IMR-90 (cell line): ENCODE measurements around the gene SIGLEC14. TPM values are rescaled to one million over a fixed set of nuclear protein-coding genes. Genes with fewer than 3 reads are reported as not detected.

ENCODE experiments used
- ATAC-seq: fragments of 200-7000 bp; cut with Tn5 transposase; 2 replicates; pipeline ENCODE4 v1.9.1; 2020; ENCODE audit warnings: low read depth, mild to moderate bottlenecking, moderate library complexity
- BruUV-seq: library from RNA; stranded (reverse); fragments of 400-500 nt; replicated peaks from 2 replicates; lab custom pipeline; 2021; lab: Mats Ljungman, UMichigan
- CTCF ChIA-PET: fragments of 300-600 bp; formaldehyde crosslinking; extraction: SDS; loops from one replicate; lab custom pipeline; 2021; ENCODE audit warnings: antibody characterized with exemption; lab: Yijun Ruan, JAX
- POLR2A ChIA-PET: fragments of 300-600 bp; sonication (Branson Sonifier 250); formaldehyde crosslinking; loops from one replicate; lab custom pipeline; 2022; ENCODE audit warnings: antibody characterized with exemption; ENCODE audit not compliant: unreplicated experiment; lab: Charles Lee
- DNase-seq: peaks from one replicate; pipeline ENCODE4 v3.0.0; 2013
- H2AFZ ChIP-seq: replicated peaks from 2 replicates; pipeline ENCODE3; 2013; ENCODE audit warnings: low read length, mild to moderate bottlenecking; ENCODE audit not compliant: poor library complexity
- H2AK5ac ChIP-seq: 2 replicates; pipeline ENCODE4 v1.6.1; 2013; ENCODE audit warnings: low read depth, low read length, inconsistent platforms
- H2AK9ac ChIP-seq: replicated peaks from 2 replicates; pipeline ENCODE3; 2013; ENCODE audit warnings: mild to moderate bottlenecking, low read depth, low read length, moderate library complexity; ENCODE audit not compliant: poor library complexity
- H2BK120ac ChIP-seq: 2 replicates; pipeline ENCODE4 v1.6.1; 2013; ENCODE audit warnings: low read depth, low read length, inconsistent platforms
- H2BK15ac ChIP-seq: 3 replicates; pipeline ENCODE4 v1.6.1; 2013; ENCODE audit warnings: low read depth, low read length, inconsistent platforms
- H2BK20ac ChIP-seq: 2 replicates; pipeline ENCODE4 v1.6.1; 2013; ENCODE audit warnings: low read depth, mild to moderate bottlenecking, inconsistent platforms, low read length, moderate library complexity
- H2BK5ac ChIP-seq: 2 replicates; pipeline ENCODE4 v1.6.1; 2013; ENCODE audit warnings: mild to moderate bottlenecking, low read depth, low read length, inconsistent platforms; ENCODE audit not compliant: poor library complexity, severe bottlenecking
- H3K14ac ChIP-seq: replicated peaks from 2 replicates; pipeline ENCODE4 v1.6.1; 2013; ENCODE audit warnings: low read depth, low read length, inconsistent platforms
- H3K18ac ChIP-seq: 2 replicates; pipeline ENCODE4 v1.6.1; 2013; ENCODE audit warnings: low read depth, low read length, control low read depth
- H3K23ac ChIP-seq: 2 replicates; pipeline ENCODE4 v1.6.1; 2013; ENCODE audit warnings: low read depth, low read length, inconsistent platforms
- H3K27ac ChIP-seq: 2 replicates; pipeline ENCODE4 v1.5.1; 2013; ENCODE audit warnings: mild to moderate bottlenecking, control low read depth, low read length; ENCODE audit not compliant: insufficient read depth
- H3K27me3 ChIP-seq: 2 replicates; pipeline ENCODE4 v1.6.1; 2013; ENCODE audit warnings: low read length; ENCODE audit not compliant: control insufficient read depth, insufficient read depth
- H3K36me3 ChIP-seq: 2 replicates; pipeline ENCODE4 v1.6.1; 2013; ENCODE audit warnings: low read length, mixed read lengths; ENCODE audit not compliant: control insufficient read depth, insufficient read depth
- H3K4ac ChIP-seq: 2 replicates; pipeline ENCODE4 v1.6.1; 2013; ENCODE audit warnings: low read depth, low read length, inconsistent platforms
- H3K4me1 ChIP-seq: 2 replicates; pipeline ENCODE4 v1.6.1; 2013; ENCODE audit warnings: low read length, mixed read lengths; ENCODE audit not compliant: control insufficient read depth, insufficient read depth
- H3K4me2 ChIP-seq: 2 replicates; pipeline ENCODE4 v1.6.1; 2013; ENCODE audit warnings: low read depth, mild to moderate bottlenecking, control low read depth, low read length, moderate library complexity
- H3K4me3 ChIP-seq: 2 replicates; pipeline ENCODE4 v1.5.1; 2013; ENCODE audit warnings: low read depth, mild to moderate bottlenecking, control low read depth, low read length, moderate library complexity; ENCODE audit not compliant: insufficient read depth
- H3K56ac ChIP-seq: 2 replicates; pipeline ENCODE4 v1.6.1; 2013; ENCODE audit warnings: low read length, inconsistent platforms; ENCODE audit not compliant: insufficient read depth; ENCODE audit errors: extremely low read depth
- H3K79me1 ChIP-seq, 2 experiments: 2 replicates each; pipeline ENCODE4 v1.6.1; 2013; ENCODE audit warnings: low read length in 2 of 2, inconsistent platforms in 1 of 2, low read depth in 1 of 2
- H3K9ac ChIP-seq: 2 replicates; pipeline ENCODE4 v1.6.1; 2013; ENCODE audit warnings: low read depth, low read length, control low read depth
- H3K9me1 ChIP-seq: 2 replicates; pipeline ENCODE4 v1.6.1; 2013; ENCODE audit warnings: low read length, inconsistent platforms; ENCODE audit not compliant: insufficient read depth
- H3K9me3 ChIP-seq: 2 replicates; pipeline ENCODE4 v1.6.1; 2013; ENCODE audit warnings: low read length; ENCODE audit not compliant: control insufficient read depth, insufficient read depth
- H4K20me1 ChIP-seq: 2 replicates; pipeline ENCODE4 v1.6.1; 2013; ENCODE audit warnings: low read length, inconsistent platforms; ENCODE audit not compliant: insufficient read depth
- H4K5ac ChIP-seq: 2 replicates; pipeline ENCODE4 v1.6.1; 2013; ENCODE audit warnings: mild to moderate bottlenecking, low read depth, low read length, control low read depth
- H4K8ac ChIP-seq, 2 experiments: 2 replicates each; pipeline ENCODE4 v1.6.1; 2013; ENCODE audit warnings: low read depth in 2 of 2, low read length in 2 of 2, control low read depth in 1 of 2, inconsistent platforms in 1 of 2
- H4K91ac ChIP-seq: 2 replicates; pipeline ENCODE4 v1.6.1; 2013; ENCODE audit warnings: low read depth, low read length, inconsistent platforms; ENCODE audit not compliant: insufficient read depth
- CEBPB ChIP-seq: IDR thresholded peaks from 2 replicates; pipeline ENCODE4 v1.6.1; 2012; ENCODE audit warnings: low read depth, low read length, improper control_type of control experiment
- CHD1 ChIP-seq: IDR thresholded peaks from 2 replicates; pipeline ENCODE4 v1.6.1; 2012; ENCODE audit warnings: low read depth, low read length, improper control_type of control experiment
- NFE2L2 ChIP-seq: fragments of 150-350 bp; IDR thresholded peaks from 2 replicates; pipeline ENCODE4 v1.6.1; 2016; ENCODE audit warnings: low read depth, mild to moderate bottlenecking, low read length
- POLR2A ChIP-seq: IDR thresholded peaks from 2 replicates; pipeline ENCODE4 v1.6.1; 2012; ENCODE audit warnings: mild to moderate bottlenecking, low read depth, low read length
- RCOR1 ChIP-seq: IDR thresholded peaks from 2 replicates; pipeline ENCODE4 v1.6.1; 2012; ENCODE audit warnings: mild to moderate bottlenecking, low read length, improper control_type of control experiment; ENCODE audit not compliant: insufficient replicate concordance
- RFX5 ChIP-seq: IDR thresholded peaks from 2 replicates; pipeline ENCODE4 v1.8.0; 2012; ENCODE audit warnings: low read depth, mild to moderate bottlenecking, low read length, moderate library complexity
- SMC3 ChIP-seq: fragments of 150-350 bp; IDR thresholded peaks from 2 replicates; pipeline ENCODE4 v1.6.1; 2016; ENCODE audit warnings: low read depth, mild to moderate bottlenecking, antibody characterized with exemption, low read length, moderate library complexity
- WGBS, 2 experiments: methylation state at CpG; one replicate each; pipeline versions ENCODE4 v1.1.5 to v1.1.7; 2013; ENCODE audit warnings: missing lambda C conversion rate in 2 of 2; ENCODE audit not compliant: insufficient read length in 1 of 2; ENCODE audit errors: extremely low coverage in 2 of 2; 5-methylcytosine and 5-hydroxymethylcytosine counted together
- dilution Hi-C: fragments of 300-500 bp; cut with HindIII; formaldehyde crosslinking; loops from one replicate; pipeline ENCODE4 v1.14.3; 2018; ENCODE audit warnings: low sequenced_read_pairs; ENCODE audit not compliant: unreplicated experiment
- in situ Hi-C: fragments of 300-500 bp; cut with MboI; formaldehyde crosslinking; loops from 3 replicates; pipeline ENCODE4 v1.14.3; 2019; ENCODE audit warnings: low sequenced_read_pairs, inconsistent platforms, mixed read lengths
- intact Hi-C: fragments of 100-400 bp; cut with micrococcal nuclease; formaldehyde crosslinking; loops from 2 replicates; pipeline ENCODE4 v1.10.0; 2022
- polyA plus RNA-seq, 3 experiments: library from polyadenylated mRNA; depleted of rRNA; stranded (reverse); fragments of >200 nt; gene quantifications; 2 replicates each; pipeline ENCODE4 v1.2.3, GENCODE V29; 2012; ENCODE audit warnings: low replicate concordance in 1 of 3
- total RNA-seq: library from RNA; depleted of rRNA; stranded (reverse); fragments of >200 nt; gene quantifications from 2 replicates; pipeline ENCODE4 v1.2.3, GENCODE V29; 2012

The SIGLEC14 gene
- total and polyA plus RNA-seq, 2 of the 4 experiments (the other 2 are of a cell fraction), result not detected

DNA sequence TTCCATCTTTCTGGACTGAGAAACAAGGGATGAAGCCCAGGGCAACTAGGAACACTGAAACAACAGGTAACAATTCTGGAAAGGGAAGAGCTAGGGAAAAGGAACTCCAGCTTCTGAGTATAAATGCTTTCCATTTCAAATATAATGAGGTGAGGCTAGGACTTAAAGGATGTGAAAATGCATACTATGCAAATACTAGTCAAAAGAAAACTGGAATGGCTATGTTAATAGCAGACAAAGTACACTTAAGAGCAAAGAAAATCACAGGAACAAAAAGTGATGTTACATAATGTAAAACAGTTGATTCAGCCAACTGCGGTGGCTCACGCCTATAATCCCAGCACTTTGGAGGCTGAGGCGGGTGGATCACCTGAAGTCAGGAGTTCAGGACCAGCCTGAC is 6.2 kb downstream of the SIGLEC14 start:
- Histone ChIP-seq H3K4me1 (no peaks in the 10 kb centered on the region), H3K9ac (no peak overlapping the region), H3K9me3 (no peaks in the 10 kb centered on the region), H3K18ac (no peak overlapping the region), H4K8ac (no peak overlapping the region), H2BK5ac (no peak overlapping the region), H3K27me3 (no peaks in the 10 kb centered on the region), H4K20me1 (no peaks in the 10 kb centered on the region), H3K23ac (no peak overlapping the region), H3K79me1 (no peaks in the 10 kb centered on the region), H3K27ac (no peak overlapping the region), H2BK20ac (no peak overlapping the region), H3K9me1 (no peaks in the 10 kb centered on the region), H3K56ac (no peak overlapping the region), H3K36me3 (no peaks in the 10 kb centered on the region), H3K4me2 (no peak overlapping the region), H2BK15ac (no peak overlapping the region), H3K4ac (no peak overlapping the region), H2AFZ (no peak overlapping the region), H2BK120ac (no peak overlapping the region), H2AK9ac (no peak overlapping the region), H4K5ac (no peak overlapping the region), H3K4me3 (no peak overlapping the region), H3K14ac (no peak overlapping the region), H2AK5ac (no peak overlapping the region), H4K91ac (no peak overlapping the region)
- dilution Hi-C loops, result no loop called here
- no peak for TF ChIP-seq RCOR1
- no peak for TF ChIP-seq NFE2L2
- TF ChIP-seq CHD1, result no peak
- no peak for TF ChIP-seq CEBPB
- no peak for TF ChIP-seq SMC3
- TF ChIP-seq RFX5, result no peak
- TF ChIP-seq POLR2A, result no peak
- intact Hi-C loops, result no loop called here
- DNase-seq (no peak), ATAC-seq (no peak)
- ChIA-PET POLR2A (no interaction called here), CTCF (no interaction called here)
- no CpG with 5 or more reads among the region's 3 CpGs for WGBS, 2 experiments
- no TSS peak for BruUV-seq
- in situ Hi-C loops, result no loop called here
